Stimulated activated CD8-positive, alpha-beta memory T cell treated with anti-CD3 and anti-CD28 coated beads, Interleukin-12 subunit alpha, Interleukin-12 subunit beta, amount 100 ng/mL, for 24 hours (primary cell): ENCODE results near the gene RNASE2.
"Not testable (repeated sequence)": the region's sequence is repeated elsewhere in the genome, so short reads cannot be mapped to it uniquely, and the experiment has no call there.

Experiments
- DNase-seq: peaks from one replicate; pipeline ENCODE4 v3.0.0-alpha.2; 2020; ENCODE audit errors: extremely low read depth

The RNASE2 gene

GRCh38 chr14:20982646-20983369 is 27.5 kb downstream of the RNASE2 start:
- DNase-seq = no peak

DNA sequence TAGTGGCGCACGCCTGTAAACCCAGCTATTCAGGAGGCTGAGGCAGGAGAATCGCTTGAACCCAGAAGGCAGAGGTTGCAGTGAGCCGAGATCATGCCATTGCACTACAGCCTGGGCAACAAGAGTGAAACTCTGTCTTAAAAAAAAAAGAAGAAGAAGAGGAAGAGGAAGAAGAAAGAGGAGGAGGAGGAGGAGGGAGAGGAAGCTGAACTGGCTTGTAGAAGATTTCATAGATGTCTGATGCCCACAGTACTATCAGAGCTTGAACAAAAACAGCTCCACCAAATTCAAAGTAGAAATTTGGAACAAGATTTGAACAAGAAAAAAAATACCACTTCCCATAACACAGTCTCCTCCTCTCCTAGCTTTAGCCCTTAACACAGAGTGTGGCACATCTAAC is 30.4 kb downstream of the RNASE2 start:
- DNase-seq = not testable (repeated sequence)

DNA sequence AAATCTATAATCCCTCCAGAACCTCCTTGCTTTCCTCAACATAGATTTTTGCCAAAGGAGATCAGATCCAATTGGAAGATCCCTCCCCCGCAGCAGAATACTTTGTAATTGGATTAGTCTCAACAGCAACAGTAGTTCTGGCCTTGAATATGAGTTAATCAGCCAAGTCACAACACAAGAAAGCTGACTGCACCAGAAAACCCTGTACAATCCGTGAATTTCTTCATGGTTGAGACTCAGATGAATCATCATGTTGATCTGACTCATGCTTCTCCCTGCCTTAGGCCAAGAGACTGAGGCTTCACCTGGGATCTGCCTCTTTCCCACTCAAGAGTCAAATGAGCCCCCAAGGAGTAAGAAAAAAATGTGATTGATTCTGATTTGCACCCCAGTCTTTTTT is 31.5 kb downstream of the RNASE2 start:
- no peak for DNase-seq

- no peak for DNase-seq
These were observed 33.6 kb downstream of the RNASE2 start for GRCh38 chr14:20988717-20989470.

DNA sequence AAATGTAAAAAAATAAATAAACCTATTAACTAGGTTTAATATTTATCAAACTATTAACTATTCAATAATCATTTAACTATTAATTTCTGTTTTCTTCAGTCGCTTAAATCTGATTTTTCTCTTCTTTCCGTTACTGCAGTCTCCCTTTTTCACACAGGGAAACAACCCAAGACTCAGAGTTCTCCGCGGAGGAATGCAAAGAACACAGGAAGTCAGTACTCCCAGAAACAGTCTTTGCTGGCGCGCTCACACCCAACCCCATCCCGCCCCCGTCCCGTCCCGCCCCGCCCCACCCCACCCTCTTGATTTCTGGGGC is 34.1 kb downstream of the RNASE2 start:
- no peak for DNase-seq

DNA sequence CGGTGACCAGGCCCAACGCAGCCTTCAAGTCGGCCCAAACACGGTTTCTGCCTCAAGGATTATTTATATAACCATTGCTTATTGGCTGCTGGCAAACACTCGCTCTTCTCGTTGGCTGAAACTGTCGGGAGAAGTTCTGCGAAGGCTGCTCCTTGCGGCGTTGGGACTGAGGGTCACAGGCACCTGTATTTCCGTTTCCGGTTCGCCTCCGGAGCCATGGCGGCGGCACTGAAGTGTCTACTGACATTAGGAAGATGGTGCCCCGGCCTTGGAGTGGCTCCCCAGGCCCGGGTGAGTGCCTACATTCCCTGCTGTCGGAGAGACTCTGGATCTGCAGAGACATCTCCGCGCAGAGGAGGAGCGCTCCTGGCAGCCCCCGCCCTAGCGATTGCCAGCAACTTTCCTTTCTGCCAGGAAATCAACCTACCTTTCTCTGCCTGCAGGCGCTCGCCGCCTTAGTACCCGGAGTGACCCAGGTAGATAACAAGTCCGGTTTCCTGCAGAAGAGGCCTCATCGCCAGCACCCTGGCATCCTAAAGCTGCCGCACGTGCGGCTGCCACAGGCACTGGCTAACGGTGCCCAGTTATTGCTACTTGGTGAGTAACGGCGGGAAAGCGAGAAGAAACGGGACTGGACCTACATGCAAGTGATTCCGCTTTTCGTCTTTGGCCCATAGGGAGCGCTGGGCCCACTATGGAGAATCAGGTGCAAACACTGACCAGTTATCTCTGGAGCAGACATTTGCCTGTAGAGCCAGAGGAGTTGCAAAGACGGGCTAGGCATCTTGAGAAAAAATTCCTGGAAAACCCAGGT is 34.7 kb downstream of the RNASE2 start, which contains the start of gene METTL17:
TSS of gene METTL17 (plus strand) at position 194 of the 814 bp plus-strand sequence. CDS start at position 217, 23 bp downstream.
- DNase-seq = peak; percentile 68

GRCh38 chr14:20996521-20996920 is 41.2 kb downstream of the RNASE2 start:
- no peak for DNase-seq

DNA sequence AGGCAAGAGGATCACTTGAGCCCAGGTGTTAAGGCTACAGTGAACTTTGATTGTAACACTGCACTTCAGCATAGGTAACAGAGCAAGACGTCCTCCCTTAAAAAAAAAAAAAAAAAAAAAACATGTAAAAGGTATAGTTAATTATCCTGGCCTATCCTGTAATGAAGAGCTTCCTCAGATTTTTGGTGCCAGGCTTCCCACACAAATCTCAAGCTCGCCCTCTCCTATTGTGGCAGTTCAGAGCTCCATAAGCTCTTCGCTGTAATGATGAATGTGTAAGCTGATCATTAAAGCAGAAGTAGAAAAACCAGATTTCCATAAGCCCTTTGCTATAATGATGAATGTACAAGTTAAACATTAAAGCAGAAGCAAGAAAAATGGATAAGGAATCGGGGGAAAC is 41.8 kb downstream of the RNASE2 start:
- DNase-seq = no peak

DNA sequence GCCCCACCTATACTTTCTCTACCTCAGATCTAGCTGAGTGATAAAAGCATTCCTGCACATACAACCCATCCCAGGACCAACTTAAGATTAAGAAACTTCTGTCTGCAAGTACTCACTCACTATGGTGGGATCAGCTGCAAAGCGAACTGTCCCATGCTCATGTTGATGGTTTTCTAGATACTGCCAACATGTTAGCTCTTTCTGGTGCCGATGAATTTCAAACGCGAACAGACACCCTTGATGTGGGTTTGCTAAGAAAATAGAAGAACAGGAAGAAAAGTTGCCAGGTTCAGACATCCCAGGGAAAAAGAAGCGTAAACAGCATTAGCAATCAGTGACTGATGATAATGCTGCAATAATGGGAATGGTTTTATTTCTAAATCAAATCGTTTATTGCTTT is 42.3 kb downstream of the RNASE2 start:
- no peak for DNase-seq

- no peak for DNase-seq
These were observed 42.9 kb downstream of the RNASE2 start for GRCh38 chr14:20998139-20998538.

DNA sequence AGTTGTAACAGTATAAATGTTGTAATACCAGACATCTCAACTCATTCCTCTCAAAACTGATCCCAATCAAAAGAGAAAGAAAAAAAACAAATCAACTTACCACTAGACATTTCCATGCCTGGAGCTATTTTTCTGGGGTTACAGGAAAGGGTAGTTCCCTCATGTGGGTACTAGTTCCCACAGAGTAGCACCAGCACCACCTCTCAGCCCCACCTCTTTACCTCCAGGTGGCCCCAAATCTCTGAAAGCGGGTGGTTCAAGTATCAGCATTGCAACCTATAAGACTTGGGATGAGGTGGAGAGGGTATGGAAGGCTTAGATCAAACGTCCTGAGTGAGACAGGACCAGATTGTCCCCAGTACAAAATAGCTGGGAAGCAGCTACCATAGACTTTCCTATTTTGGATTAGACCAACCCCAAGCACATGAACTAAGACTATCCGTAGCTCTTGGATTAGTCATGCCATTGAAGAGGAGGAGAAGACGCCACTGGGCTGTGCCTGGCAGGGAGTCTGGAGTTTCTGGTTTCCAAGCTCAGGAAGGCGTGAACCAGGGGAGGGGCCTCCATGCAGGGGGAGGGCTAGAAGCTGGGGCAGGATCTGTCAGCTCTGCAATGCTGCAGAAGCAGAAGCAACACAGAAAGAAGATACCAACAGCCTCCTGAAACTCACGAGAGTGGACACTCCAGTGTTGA is 43.5 kb downstream of the RNASE2 start, which contains the start of gene SLC39A2:
TSS of gene SLC39A2 (plus strand) at position 620 of the 693 bp plus-strand sequence. CDS start 154 bp downstream, outside the sequence.
- no peak for DNase-seq

DNA sequence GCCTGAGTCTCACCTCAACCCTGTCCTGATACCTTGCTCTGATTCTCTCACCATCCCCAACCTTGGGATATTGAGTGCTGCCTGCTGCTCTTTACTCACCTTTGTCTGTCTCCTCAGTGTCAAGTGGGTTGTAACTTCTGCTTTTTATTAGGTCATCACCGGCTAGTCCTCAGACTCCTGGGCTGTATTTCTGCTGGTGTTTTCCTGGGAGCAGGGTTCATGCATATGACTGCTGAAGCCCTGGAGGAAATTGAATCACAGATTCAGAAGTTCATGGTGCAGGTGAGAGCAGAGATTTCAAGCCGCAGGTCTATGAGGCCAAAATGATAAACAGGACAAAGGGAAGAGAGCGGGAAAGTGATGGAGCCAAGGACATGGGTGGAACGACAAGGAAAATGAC is 44.3 kb downstream of the RNASE2 start:
- DNase-seq = no peak

- no peak for DNase-seq
These were observed 45.9 kb downstream of the RNASE2 start for GRCh38 chr14:21001218-21001617.

GRCh38 chr14:21003788-21004346 is 48.6 kb downstream of the RNASE2 start:
- DNase-seq = no peak
